Type B pancreatic cell (in vitro differentiated cells): ENCODE results near the gene RASGRP1. TPM values are rescaled to one million over a fixed set of nuclear protein-coding genes. Genes with fewer than 3 reads are reported as not detected.

Experiments
- DNase-seq: peaks from one replicate; pipeline ENCODE4 v3.0.0; 2021; ENCODE audit warnings: mixed read lengths; ENCODE audit not compliant: unreplicated experiment; ENCODE audit errors: extremely low spot score
- H3K27ac Mint-ChIP-seq: 2 replicates; pipeline ENCODE4 v1.8.0; 2021; ENCODE audit warnings: mild to moderate bottlenecking, mixed read lengths
- H3K27me3 Mint-ChIP-seq: 2 replicates; pipeline ENCODE4 v1.8.0; 2021; ENCODE audit warnings: mixed read lengths
- H3K36me3 Mint-ChIP-seq: 2 replicates; pipeline ENCODE4 v1.8.0; 2021; ENCODE audit warnings: mixed read lengths
- H3K4me1 Mint-ChIP-seq: one replicate; pipeline ENCODE4 v1.8.0; 2021; ENCODE audit warnings: mixed read lengths; ENCODE audit not compliant: unreplicated experiment
- H3K4me3 Mint-ChIP-seq: 2 replicates; pipeline ENCODE4 v1.8.0; 2021; ENCODE audit warnings: mild to moderate bottlenecking, mixed read lengths
- H3K9me3 Mint-ChIP-seq: 2 replicates; pipeline ENCODE4 v1.8.0; 2021; ENCODE audit warnings: mixed read lengths
- total RNA-seq: library from RNA; stranded (reverse); gene quantifications from 2 replicates; pipeline ENCODE4 v1.2.1, GENCODE V29; 2021; ENCODE audit warnings: low replicate concordance
- TF ChIP-seq, protein P1 (sequence below): fragments of 200-600 bp; sonication (generic); conservative IDR thresholded peaks from 2 replicates; pipeline ENCODE4 v1.5.0; 2021; ENCODE audit warnings: antibody characterized with exemption, mild to moderate bottlenecking

The RASGRP1 gene
- total RNA-seq, 1 donor from 2014 or later, result 3.0 TPM

GRCh38 chr15:38559131-38559530, 5.5 kb downstream of the RASGRP1 start:
- TF ChIP-seq, protein P1, sequence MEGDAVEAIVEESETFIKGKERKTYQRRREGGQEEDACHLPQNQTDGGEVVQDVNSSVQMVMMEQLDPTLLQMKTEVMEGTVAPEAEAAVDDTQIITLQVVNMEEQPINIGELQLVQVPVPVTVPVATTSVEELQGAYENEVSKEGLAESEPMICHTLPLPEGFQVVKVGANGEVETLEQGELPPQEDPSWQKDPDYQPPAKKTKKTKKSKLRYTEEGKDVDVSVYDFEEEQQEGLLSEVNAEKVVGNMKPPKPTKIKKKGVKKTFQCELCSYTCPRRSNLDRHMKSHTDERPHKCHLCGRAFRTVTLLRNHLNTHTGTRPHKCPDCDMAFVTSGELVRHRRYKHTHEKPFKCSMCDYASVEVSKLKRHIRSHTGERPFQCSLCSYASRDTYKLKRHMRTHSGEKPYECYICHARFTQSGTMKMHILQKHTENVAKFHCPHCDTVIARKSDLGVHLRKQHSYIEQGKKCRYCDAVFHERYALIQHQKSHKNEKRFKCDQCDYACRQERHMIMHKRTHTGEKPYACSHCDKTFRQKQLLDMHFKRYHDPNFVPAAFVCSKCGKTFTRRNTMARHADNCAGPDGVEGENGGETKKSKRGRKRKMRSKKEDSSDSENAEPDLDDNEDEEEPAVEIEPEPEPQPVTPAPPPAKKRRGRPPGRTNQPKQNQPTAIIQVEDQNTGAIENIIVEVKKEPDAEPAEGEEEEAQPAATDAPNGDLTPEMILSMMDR, result no peak
- H3K4me1 Mint-ChIP-seq, result peaks cover 16% of the 10 kb centered on the region
- H3K4me3 Mint-ChIP-seq, result no peak overlapping the region
- peaks cover 21% of the 10 kb centered on the region for H3K27me3 Mint-ChIP-seq
- H3K27ac Mint-ChIP-seq, result no peak overlapping the region
- H3K36me3 Mint-ChIP-seq, result no peaks in the 10 kb centered on the region
- no peak for DNase-seq
- H3K9me3 Mint-ChIP-seq, result no peaks in the 10 kb centered on the region

- DNase-seq, result no peak
- TF ChIP-seq, protein P1, result no peak
- H3K4me1 Mint-ChIP-seq, result peaks cover 16% of the 10 kb centered on the region
- H3K9me3 Mint-ChIP-seq, result no peaks in the 10 kb centered on the region
- no peaks in the 10 kb centered on the region for H3K36me3 Mint-ChIP-seq
- no peak overlapping the region for H3K27ac Mint-ChIP-seq
- H3K27me3 Mint-ChIP-seq, result peaks cover 16% of the 10 kb centered on the region
- no peak overlapping the region for H3K4me3 Mint-ChIP-seq
Observed at GRCh38 chr15:38558372-38559059, 6.1 kb downstream of the RASGRP1 start.

GRCh38 chr15:38557921-38558320, 6.7 kb downstream of the RASGRP1 start:
- H3K27ac Mint-ChIP-seq, result no peak overlapping the region
- peaks cover 11% of the 10 kb centered on the region for H3K27me3 Mint-ChIP-seq
- H3K4me1 Mint-ChIP-seq, result peaks cover 21% of the 10 kb centered on the region
- no peaks in the 10 kb centered on the region for H3K36me3 Mint-ChIP-seq
- no peaks in the 10 kb centered on the region for H3K9me3 Mint-ChIP-seq
- no peak overlapping the region for H3K4me3 Mint-ChIP-seq
- no peak for DNase-seq
- TF ChIP-seq, protein P1, result no peak

GRCh38 chr15:38555686-38556334, 8.8 kb downstream of the RASGRP1 start:
- Mint-ChIP-seq H3K4me1 (peaks cover 23% of the 10 kb centered on the region), H3K9me3 (no peaks in the 10 kb centered on the region), H3K27ac (no peak overlapping the region), H3K4me3 (no peak overlapping the region), H3K27me3 (peaks cover 3% of the 10 kb centered on the region), H3K36me3 (no peaks in the 10 kb centered on the region)
- TF ChIP-seq, protein P1, result no peak
- no peak for DNase-seq

- no peaks in the 10 kb centered on the region for H3K9me3 Mint-ChIP-seq
- TF ChIP-seq, protein P1, result no peak
- H3K4me1 Mint-ChIP-seq, result peaks cover 21% of the 10 kb centered on the region
- H3K27ac Mint-ChIP-seq, result no peak overlapping the region
- no peaks in the 10 kb centered on the region for H3K36me3 Mint-ChIP-seq
- H3K27me3 Mint-ChIP-seq, result no peaks in the 10 kb centered on the region
- no peak for DNase-seq
- no peak overlapping the region for H3K4me3 Mint-ChIP-seq
Observed at GRCh38 chr15:38554354-38554753, 10.3 kb downstream of the RASGRP1 start.
